GM12878 (cell line): ENCODE data around the gene PTPN22. TPM values are rescaled to one million over a fixed set of nuclear protein-coding genes. Genes with fewer than 3 reads are reported as not detected.
A peak's percentile ranks its signal among the peaks of the same experiment; 100 is the strongest.

Experiments
- BMI1 ChIP-seq: fragments of 450-650 bp; IDR thresholded peaks from 2 replicates; pipeline ENCODE4 v1.6.1; 2016; ENCODE audit warnings: mild to moderate bottlenecking, moderate library complexity, borderline replicate concordance
- BRCA1 ChIP-seq: IDR thresholded peaks from 2 replicates; pipeline ENCODE4 v1.6.1; 2011; ENCODE audit warnings: low read depth, low read length, improper control_type of control experiment
- CBX3 ChIP-seq: fragments of 200-600 bp; sonication (generic); IDR thresholded peaks from 2 replicates; pipeline ENCODE4 v1.6.1; 2016; ENCODE audit warnings: low read depth, borderline replicate concordance
- DPF2 ChIP-seq: fragments of 450-650 bp; IDR thresholded peaks from 2 replicates; pipeline ENCODE4 v1.6.1; 2017; ENCODE audit warnings: mild to moderate bottlenecking
- FOS ChIP-seq: IDR thresholded peaks from 3 replicates; pipeline ENCODE4 v1.6.1; 2011; ENCODE audit warnings: borderline replicate concordance; ENCODE audit not compliant: insufficient read length; ENCODE audit errors: extremely low read depth
- HDAC6 ChIP-seq: fragments of 200-600 bp; sonication (generic); IDR thresholded peaks from one replicate; pipeline ENCODE4 v1.8.0; 2017; ENCODE audit warnings: antibody characterized with exemption; ENCODE audit not compliant: unreplicated experiment
- HDGF ChIP-seq: fragments of 450-650 bp; IDR thresholded peaks from 2 replicates; pipeline ENCODE4 v1.6.1; 2016; ENCODE audit warnings: antibody characterized with exemption
- IKZF2 ChIP-seq, 2 experiments: fragments of 450-650 bp; IDR thresholded peaks; 2 replicates each; pipeline ENCODE4 v1.6.1; 2017; ENCODE audit warnings: mild to moderate bottlenecking in 2 of 2, moderate library complexity in 2 of 2
- JUND ChIP-seq: IDR thresholded peaks from 2 replicates; pipeline ENCODE4 v1.6.1; 2012; ENCODE audit warnings: low read depth, mild to moderate bottlenecking, low read length, improper control_type of control experiment, moderate library complexity
- MTA3 ChIP-seq: IDR thresholded peaks from 2 replicates; pipeline ENCODE4 v1.6.1; 2012; ENCODE audit warnings: low read length, inconsistent platforms, borderline replicate concordance
- MXI1 ChIP-seq: fragments of 150-350 bp; IDR thresholded peaks from 2 replicates; pipeline ENCODE4 v1.6.1; 2011; ENCODE audit warnings: low read depth, mild to moderate bottlenecking, inconsistent platforms, low read length, improper control_type of control experiment
- PAX8 ChIP-seq: fragments of 450-650 bp; IDR thresholded peaks from 2 replicates; pipeline ENCODE4 v1.6.1; 2017; ENCODE audit warnings: mild to moderate bottlenecking, moderate library complexity
- POLR2AphosphoS5 ChIP-seq: IDR thresholded peaks from 2 replicates; pipeline ENCODE4 v1.6.1; 2011; ENCODE audit warnings: mild to moderate bottlenecking, low read length, inconsistent platforms
- SIN3A ChIP-seq: IDR thresholded peaks from 2 replicates; pipeline ENCODE4 v1.6.1; 2012; ENCODE audit warnings: low read depth, low read length, improper control_type of control experiment
- STAT3 ChIP-seq: IDR thresholded peaks from 2 replicates; pipeline ENCODE4 v1.6.1; 2011; ENCODE audit warnings: low read depth, low read length, improper control_type of control experiment
- TCF3 ChIP-seq: IDR thresholded peaks from 2 replicates; pipeline ENCODE4 v1.6.1; 2012; ENCODE audit warnings: low read depth, mild to moderate bottlenecking, low read length, borderline replicate concordance; ENCODE audit not compliant: insufficient read depth
- ZNF217 ChIP-seq: fragments of 450-650 bp; IDR thresholded peaks from 2 replicates; pipeline ENCODE4 v1.6.1; 2017; ENCODE audit warnings: antibody characterized with exemption, mild to moderate bottlenecking
- ZNF274 ChIP-seq: IDR thresholded peaks from one replicate; pipeline ENCODE4 v1.8.0; 2011; ENCODE audit not compliant: insufficient read length, insufficient read depth
- ZSCAN29 ChIP-seq: fragments of 450-650 bp; IDR thresholded peaks from 2 replicates; pipeline ENCODE4 v1.6.1; 2017; ENCODE audit warnings: mild to moderate bottlenecking, moderate library complexity
- polyA plus RNA-seq, 11 experiments: library from polyadenylated mRNA; depleted of rRNA in 4 of 11; unstranded in 6 of 11; stranded (reverse) in 5 of 11; fragments of >200 nt; fragmentation: Nextera tagmentation in 4 of 11; fragmentation: Illumina TruSeq in 1 of 11; extraction: Ambion mirVana in 4 of 11; extraction: Trizol in 1 of 11; gene quantifications; 1 replicate in 1 of 11; 2 replicates in 10 of 11; pipeline versions ENCODE4 v1.2.1 to v1.2.3, GENCODE V29; 2011 to 2016; ENCODE audit warnings: inconsistent platforms in 2 of 11, missing spikeins in 2 of 11, low read depth in 1 of 11
- total RNA-seq, 4 experiments: library from RNA; depleted of rRNA in 3 of 4; stranded (reverse); fragments of >200 nt in 3 of 4; fragmentation: Illumina TruSeq in 1 of 4; extraction: Trizol in 1 of 4; gene quantifications; 2 replicates each; pipeline versions ENCODE4 v1.2.1 to v1.2.3, GENCODE V29; 2013 to 2021
- TF ChIP-seq, protein P1 (sequence below): fragments of 450-650 bp; IDR thresholded peaks from 2 replicates; pipeline ENCODE4 v1.6.1; 2017; ENCODE audit warnings: mild to moderate bottlenecking, low read depth, inconsistent platforms; ENCODE audit not compliant: poor library complexity, severe bottlenecking
- TF ChIP-seq, protein P2 (sequence below): fragments of 450-650 bp; IDR thresholded peaks from 2 replicates; pipeline ENCODE4 v1.6.1; 2017; ENCODE audit warnings: borderline replicate concordance
- TF ChIP-seq, protein P3 (sequence below): fragments of 450-650 bp; IDR thresholded peaks from 2 replicates; pipeline ENCODE4 v1.6.1; 2017; ENCODE audit warnings: mild to moderate bottlenecking
- TF ChIP-seq, protein P4 (sequence below), 3 experiments: IDR thresholded peaks in 2 of 3; conservative IDR thresholded peaks in 1 of 3; 2 replicates each; pipeline ENCODE4 v1.5.1; 2011; ENCODE audit warnings: low read depth in 3 of 3, low read length in 3 of 3, mild to moderate bottlenecking in 3 of 3, control low read depth in 2 of 3, moderate library complexity in 2 of 3, inconsistent platforms in 1 of 3, mixed read lengths in 1 of 3; ENCODE audit not compliant: control insufficient read depth in 2 of 3, insufficient read depth in 1 of 3; ENCODE audit errors: extremely low read depth in 1 of 3

The PTPN22 gene
- total and polyA plus RNA-seq, 10 of the 15 experiments (the other 5 are each of a cell fraction or from before 2014, with no cell fraction given): 22.8 to 65.1 (median 44.9) TPM

DNA sequence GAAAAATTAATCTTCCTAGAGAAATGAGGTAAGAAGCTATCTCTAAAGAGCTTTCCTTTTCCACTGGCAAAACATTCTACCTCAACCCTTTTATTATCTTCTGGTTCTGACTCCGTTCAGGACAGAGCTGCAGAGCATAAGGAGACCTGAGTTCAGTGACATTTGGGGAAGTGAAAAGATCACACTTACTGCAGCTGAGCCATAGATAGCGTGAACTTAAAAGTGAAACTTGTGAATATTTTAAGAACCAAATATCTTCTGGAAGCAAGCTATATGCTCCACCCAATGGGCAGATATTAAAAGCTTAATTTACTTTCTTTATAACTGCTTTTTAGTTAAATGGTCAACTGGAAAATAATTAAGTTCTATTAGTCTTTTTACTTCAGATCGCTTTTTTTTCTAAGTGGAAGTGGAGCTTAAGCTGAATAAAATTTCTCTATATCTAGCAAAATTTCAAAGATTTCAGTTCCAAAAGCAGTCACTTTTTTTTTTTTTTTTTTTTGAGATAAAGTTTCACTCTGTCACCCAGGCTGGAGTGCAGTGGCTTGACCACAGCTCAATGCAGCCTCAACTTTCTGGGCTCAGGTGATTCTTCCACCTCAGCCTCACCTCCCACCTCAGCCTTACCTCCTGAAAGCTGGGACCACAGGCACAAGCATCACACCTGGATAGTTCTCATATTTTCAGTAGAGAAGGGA is 11.9 kb downstream of the PTPN22 start (continued):
- no peak for TF ChIP-seq CBX3
- TF ChIP-seq IKZF2 (IDR thresholded peaks at IDR 0.05): peak; percentile 87 to 89; a peak in 3 of 4 replicates
- no peak for TF ChIP-seq BRCA1
- TF ChIP-seq MTA3: no peak; the same call in 1 of the 2 replicates
- no peak; the same call in 1 of the 2 replicates for TF ChIP-seq POLR2AphosphoS5
- no peak for TF ChIP-seq ZNF274
- TF ChIP-seq HDAC6: no peak
- no peak for TF ChIP-seq SIN3A
- TF ChIP-seq BMI1: no peak
- TF ChIP-seq, protein P1, sequence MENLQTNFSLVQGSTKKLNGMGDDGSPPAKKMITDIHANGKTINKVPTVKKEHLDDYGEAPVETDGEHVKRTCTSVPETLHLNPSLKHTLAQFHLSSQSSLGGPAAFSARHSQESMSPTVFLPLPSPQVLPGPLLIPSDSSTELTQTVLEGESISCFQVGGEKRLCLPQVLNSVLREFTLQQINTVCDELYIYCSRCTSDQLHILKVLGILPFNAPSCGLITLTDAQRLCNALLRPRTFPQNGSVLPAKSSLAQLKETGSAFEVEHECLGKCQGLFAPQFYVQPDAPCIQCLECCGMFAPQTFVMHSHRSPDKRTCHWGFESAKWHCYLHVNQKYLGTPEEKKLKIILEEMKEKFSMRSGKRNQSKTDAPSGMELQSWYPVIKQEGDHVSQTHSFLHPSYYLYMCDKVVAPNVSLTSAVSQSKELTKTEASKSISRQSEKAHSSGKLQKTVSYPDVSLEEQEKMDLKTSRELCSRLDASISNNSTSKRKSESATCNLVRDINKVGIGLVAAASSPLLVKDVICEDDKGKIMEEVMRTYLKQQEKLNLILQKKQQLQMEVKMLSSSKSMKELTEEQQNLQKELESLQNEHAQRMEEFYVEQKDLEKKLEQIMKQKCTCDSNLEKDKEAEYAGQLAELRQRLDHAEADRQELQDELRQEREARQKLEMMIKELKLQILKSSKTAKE: peak; percentile 54
- TF ChIP-seq HDGF: no peak
- no peak for TF ChIP-seq TCF3
- TF ChIP-seq, protein P2, sequence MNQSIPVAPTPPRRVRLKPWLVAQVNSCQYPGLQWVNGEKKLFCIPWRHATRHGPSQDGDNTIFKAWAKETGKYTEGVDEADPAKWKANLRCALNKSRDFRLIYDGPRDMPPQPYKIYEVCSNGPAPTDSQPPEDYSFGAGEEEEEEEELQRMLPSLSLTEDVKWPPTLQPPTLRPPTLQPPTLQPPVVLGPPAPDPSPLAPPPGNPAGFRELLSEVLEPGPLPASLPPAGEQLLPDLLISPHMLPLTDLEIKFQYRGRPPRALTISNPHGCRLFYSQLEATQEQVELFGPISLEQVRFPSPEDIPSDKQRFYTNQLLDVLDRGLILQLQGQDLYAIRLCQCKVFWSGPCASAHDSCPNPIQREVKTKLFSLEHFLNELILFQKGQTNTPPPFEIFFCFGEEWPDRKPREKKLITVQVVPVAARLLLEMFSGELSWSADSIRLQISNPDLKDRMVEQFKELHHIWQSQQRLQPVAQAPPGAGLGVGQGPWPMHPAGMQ: no peak
- no peak for TF ChIP-seq STAT3
- TF ChIP-seq FOS: no peak
- TF ChIP-seq MXI1: no peak; the same call in 1 of the 2 replicates
- TF ChIP-seq DPF2: peak; percentile 87
- TF ChIP-seq ZNF217: no peak
- no peak for TF ChIP-seq ZSCAN29
- TF ChIP-seq, protein P3, sequence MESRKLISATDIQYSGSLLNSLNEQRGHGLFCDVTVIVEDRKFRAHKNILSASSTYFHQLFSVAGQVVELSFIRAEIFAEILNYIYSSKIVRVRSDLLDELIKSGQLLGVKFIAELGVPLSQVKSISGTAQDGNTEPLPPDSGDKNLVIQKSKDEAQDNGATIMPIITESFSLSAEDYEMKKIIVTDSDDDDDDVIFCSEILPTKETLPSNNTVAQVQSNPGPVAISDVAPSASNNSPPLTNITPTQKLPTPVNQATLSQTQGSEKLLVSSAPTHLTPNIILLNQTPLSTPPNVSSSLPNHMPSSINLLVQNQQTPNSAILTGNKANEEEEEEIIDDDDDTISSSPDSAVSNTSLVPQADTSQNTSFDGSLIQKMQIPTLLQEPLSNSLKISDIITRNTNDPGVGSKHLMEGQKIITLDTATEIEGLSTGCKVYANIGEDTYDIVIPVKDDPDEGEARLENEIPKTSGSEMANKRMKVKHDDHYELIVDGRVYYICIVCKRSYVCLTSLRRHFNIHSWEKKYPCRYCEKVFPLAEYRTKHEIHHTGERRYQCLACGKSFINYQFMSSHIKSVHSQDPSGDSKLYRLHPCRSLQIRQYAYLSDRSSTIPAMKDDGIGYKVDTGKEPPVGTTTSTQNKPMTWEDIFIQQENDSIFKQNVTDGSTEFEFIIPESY: no peak
- TF ChIP-seq, protein P4, sequence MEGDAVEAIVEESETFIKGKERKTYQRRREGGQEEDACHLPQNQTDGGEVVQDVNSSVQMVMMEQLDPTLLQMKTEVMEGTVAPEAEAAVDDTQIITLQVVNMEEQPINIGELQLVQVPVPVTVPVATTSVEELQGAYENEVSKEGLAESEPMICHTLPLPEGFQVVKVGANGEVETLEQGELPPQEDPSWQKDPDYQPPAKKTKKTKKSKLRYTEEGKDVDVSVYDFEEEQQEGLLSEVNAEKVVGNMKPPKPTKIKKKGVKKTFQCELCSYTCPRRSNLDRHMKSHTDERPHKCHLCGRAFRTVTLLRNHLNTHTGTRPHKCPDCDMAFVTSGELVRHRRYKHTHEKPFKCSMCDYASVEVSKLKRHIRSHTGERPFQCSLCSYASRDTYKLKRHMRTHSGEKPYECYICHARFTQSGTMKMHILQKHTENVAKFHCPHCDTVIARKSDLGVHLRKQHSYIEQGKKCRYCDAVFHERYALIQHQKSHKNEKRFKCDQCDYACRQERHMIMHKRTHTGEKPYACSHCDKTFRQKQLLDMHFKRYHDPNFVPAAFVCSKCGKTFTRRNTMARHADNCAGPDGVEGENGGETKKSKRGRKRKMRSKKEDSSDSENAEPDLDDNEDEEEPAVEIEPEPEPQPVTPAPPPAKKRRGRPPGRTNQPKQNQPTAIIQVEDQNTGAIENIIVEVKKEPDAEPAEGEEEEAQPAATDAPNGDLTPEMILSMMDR (IDR thresholded peaks at IDR 0.05 in 2 of 3, conservative IDR thresholded peaks at IDR 0.05 in 1 of 3; ENCODE audit: control insufficient read depth in 2 of 3, extremely low read depth in 1 of 3, insufficient read depth in 1 of 3, low read depth in 3 of 3, low read length in 3 of 3): no peak; a peak in 1 of 6 replicates
- TF ChIP-seq PAX8: no peak
- TF ChIP-seq JUND: no peak
